GM10266 (cell line): ENCODE measurements around the gene SLC30A7.

Experiments used
- DNase-seq: peaks from one replicate; pipeline ENCODE4 v3.0.0; 2012; ENCODE audit errors: extremely low spot score
- TF ChIP-seq, protein P1 (sequence below): IDR thresholded peaks from 2 replicates; pipeline ENCODE4 v1.5.1; 2012; ENCODE audit warnings: mild to moderate bottlenecking, low read depth; ENCODE audit not compliant: control insufficient read depth, insufficient read depth; ENCODE audit errors: missing control alignments

SLC30A7 gene

DNA sequence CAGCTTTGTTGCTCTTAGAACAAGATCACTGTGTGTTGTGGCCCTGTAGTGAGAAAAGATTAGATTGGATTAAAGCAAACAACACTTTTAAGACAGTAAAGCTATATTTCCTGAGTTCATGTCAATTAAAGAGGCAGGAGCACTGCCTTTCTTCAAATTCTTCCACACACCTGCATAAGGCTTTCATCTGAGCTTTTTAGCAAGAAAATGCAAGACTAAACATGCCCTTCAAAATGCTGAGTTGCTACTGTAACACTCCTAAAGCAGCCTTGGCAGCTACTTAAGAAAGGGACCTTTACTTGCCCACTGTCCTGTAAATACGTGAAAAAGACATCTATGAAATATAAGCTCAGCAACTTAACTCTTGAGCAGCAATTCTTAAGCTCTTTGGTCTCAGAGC lies 117.9 kb downstream of the SLC30A7 start:
- TF ChIP-seq, protein P1, sequence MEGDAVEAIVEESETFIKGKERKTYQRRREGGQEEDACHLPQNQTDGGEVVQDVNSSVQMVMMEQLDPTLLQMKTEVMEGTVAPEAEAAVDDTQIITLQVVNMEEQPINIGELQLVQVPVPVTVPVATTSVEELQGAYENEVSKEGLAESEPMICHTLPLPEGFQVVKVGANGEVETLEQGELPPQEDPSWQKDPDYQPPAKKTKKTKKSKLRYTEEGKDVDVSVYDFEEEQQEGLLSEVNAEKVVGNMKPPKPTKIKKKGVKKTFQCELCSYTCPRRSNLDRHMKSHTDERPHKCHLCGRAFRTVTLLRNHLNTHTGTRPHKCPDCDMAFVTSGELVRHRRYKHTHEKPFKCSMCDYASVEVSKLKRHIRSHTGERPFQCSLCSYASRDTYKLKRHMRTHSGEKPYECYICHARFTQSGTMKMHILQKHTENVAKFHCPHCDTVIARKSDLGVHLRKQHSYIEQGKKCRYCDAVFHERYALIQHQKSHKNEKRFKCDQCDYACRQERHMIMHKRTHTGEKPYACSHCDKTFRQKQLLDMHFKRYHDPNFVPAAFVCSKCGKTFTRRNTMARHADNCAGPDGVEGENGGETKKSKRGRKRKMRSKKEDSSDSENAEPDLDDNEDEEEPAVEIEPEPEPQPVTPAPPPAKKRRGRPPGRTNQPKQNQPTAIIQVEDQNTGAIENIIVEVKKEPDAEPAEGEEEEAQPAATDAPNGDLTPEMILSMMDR = no peak
- DNase-seq = no peak

GRCh38 chr1:101017448-101017847 lies 121.6 kb downstream of the SLC30A7 start:
- TF ChIP-seq, protein P1 = no peak

DNA sequence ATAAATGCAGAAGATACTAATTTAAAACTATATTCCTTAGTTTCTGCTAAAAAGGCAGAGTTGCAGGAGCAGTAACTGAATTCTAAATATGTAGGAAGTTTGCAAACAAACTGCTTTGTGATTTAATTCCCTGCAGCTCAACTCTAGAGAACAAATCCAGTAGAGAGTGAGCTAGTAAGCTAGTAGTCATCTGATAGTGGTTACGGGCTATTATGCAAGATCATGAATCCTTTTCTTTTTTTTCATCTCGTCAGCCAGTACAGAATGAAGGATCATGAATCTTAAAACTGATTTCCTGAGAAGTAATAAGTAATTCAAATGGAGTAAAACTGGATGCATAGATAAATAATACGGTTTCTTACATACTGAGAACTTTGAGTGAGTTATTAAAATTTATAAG lies 126.4 kb downstream of the SLC30A7 start:
- TF ChIP-seq, protein P1 = no peak
- DNase-seq = no peak

More at GRCh38 chr1:101017448-101017847, 121.6 kb downstream of the SLC30A7 start:
- DNase-seq = no peak

DNA sequence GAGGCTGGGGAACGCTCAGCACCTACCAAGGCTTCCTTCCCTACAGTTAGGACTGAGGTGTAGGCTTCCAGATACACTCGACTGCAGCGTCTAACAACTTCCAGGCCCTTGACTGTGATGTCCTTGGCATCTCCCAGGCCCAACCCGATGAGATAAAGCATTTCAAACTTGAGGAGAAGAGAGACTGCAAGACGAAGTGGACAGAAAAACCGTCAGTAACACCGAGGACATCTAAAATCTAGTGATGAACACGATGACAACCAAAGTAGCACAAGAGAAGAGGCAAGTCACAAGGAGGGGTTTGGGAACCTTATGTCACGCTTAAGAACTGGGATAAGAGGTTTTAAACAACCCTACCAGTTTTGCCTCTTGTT lies 129.4 kb downstream of the SLC30A7 start:
- DNase-seq = no peak
- TF ChIP-seq, protein P1 = no peak

DNA sequence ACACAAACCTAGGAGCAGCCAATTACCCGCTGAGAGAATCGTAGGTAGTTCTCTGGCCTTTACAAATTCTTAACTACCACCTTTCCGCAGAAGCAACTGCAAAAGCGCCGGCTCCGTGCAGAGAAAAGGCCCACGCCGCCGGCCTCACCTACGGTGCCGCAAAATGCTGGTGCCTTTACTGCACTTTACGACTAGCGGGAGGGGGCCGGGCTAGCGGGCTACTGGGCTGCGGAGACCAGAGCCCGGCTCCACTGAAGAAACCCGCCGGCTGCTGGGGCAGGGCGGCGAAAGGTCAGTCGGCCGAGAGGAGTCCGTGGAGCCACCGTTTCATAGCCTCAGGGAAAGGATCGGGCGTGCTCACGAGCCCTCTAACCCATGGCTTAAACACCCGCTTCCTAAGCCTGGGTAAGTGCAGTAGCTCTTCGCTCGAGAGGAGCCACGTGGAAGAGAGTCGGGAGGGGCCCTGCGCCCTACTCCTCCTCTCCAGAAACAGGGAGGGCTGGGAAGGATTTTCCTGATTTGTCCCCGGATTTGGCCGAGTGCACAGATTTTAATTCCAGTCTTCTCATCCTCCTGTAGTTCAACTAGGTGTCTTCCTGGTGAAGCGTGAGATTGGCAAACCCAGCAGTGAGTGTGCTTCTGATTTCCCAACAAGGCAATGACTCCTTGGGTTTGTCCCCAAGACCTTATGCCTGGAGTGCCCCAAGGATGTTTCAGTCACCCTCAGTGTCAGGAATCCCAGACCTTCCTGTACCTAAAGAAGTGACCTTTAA lies 130.0 kb downstream of the SLC30A7 start, which contains the start of gene DPH5:
Gene DPH5 (minus strand): TSS at position 128 of the 773 bp plus-strand sequence. CDS start 341 bp downstream, outside the sequence.
- TF ChIP-seq, protein P1 = no peak
- peak; percentile 70 for DNase-seq

DNA sequence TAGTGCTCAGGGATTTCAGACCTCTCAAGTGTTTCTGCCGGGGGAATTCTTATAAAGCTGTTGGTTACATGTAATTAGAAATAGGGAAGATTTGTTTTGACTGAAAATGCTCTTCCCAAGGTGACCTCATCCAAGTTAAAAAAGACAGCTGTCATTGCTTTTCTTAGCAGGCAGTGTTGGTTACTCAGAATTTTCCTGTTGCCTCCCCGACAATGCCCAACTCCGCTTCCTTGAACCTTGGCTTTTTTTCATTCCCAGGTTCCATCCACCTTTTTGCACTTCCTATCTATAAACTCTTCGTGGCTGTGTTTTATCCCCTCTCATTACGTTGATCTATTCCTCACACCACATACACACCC lies 130.5 kb downstream of the SLC30A7 start:
- DNase-seq = no peak
- TF ChIP-seq, protein P1 = no peak

- TF ChIP-seq, protein P1 = no peak
Observed at GRCh38 chr1:101027194-101027772, 131.4 kb downstream of the SLC30A7 start.

More at GRCh38 chr1:101027194-101027772, 131.4 kb downstream of the SLC30A7 start:
- no peak for DNase-seq
